ENCODE results near the gene SSH2. TPM values are rescaled to one million over a fixed set of nuclear protein-coding genes. Genes with fewer than 3 reads are reported as not detected.

SSH2 gene
- total RNA-seq, 2 experiments from 2014 or later, result 39.4 to 73.9 TPM

DNA sequence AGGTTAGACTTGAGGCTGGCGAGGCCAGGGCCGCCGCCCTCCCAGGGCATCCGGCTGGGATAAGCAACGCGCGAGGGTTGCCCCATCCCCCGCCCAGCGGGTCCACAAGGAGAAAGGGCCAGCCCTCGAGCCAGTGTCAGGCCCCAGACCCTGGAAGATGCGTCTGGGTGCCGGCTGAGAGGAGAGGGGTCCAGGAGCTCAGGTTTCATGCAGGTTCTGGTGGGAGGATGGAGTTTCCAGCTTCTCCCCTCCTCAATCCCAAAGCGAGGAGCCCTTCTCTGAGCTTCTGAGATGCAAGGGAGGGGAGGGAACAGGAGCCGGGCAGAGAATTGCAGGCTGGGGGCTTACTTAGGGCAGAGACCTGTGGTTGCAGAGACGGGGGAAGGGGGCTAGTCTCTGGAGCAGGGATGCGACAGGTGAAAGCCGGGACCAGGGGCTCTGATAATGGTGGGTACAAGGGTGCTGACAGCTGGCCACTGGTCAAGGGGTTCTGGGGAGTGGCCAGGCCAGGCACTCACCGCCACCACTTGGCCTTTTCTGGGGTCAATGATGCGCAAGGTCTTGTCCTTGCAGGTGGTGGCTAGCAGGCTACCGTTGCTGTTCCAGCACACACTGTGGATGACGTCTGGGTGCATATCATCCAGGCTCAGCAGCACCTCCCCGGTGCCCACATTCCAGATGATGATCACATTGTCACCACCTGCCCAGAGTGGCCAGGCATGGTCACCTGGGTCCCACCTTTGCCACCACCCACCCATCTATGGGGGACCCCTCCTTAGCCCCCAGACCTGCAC, 311.6 kb downstream of the SSH2 start:
- Histone ChIP-seq H4K20me1 (ENCODE audit: insufficient read depth, low read length) (0 out of 2 replicates have a peak, but pooled peaks cover 10% of the 10 kb centered on the region), H3K9me2 (ENCODE audit: insufficient read depth, low read length) (no peaks in the 10 kb centered on the region), H3K4me2 (ENCODE audit: low read length) (peak overlapping the region; percentile 86), H3K4me1 (ENCODE audit: insufficient read depth, low read length, poor library complexity, severe bottlenecking) (peaks cover 48% of the 10 kb centered on the region), H2AFZ (ENCODE audit: low read length) (peak overlapping the region; percentile 30; the same call in 1 of the 2 replicates), H3K9me3 (ENCODE audit: low read length) (no peaks in the 10 kb centered on the region), H3K36me3 (ENCODE audit: insufficient read depth, low read length) (no peaks in the 10 kb centered on the region), H3K27ac (ENCODE audit: low read depth, low read length, poor library complexity, severe bottlenecking) (no peak overlapping the region), H3K79me2 (ENCODE audit: insufficient read depth, low read depth, low read length) (no peaks in the 10 kb centered on the region), H3K4me3 (ENCODE audit: low read depth, low read length, poor library complexity, severe bottlenecking) (peak overlapping the region; percentile 58)
- POLR2A ChIA-PET, result interaction anchor here (0.5 to 0.9 kb wide), 5 partner anchors 13 to 322 kb away, joined by 3 to 5 read pairs (median 3); partner anchors contain the start of gene ANKRD13B
- no TSS peak for BruUV-seq (replicated peaks)
- TF ChIP-seq EZH2phosphoT487 (IDR thresholded peaks at IDR 0.05; ENCODE audit: borderline replicate concordance, low read depth, low read length), result no peak
- TF ChIP-seq, protein P1, sequence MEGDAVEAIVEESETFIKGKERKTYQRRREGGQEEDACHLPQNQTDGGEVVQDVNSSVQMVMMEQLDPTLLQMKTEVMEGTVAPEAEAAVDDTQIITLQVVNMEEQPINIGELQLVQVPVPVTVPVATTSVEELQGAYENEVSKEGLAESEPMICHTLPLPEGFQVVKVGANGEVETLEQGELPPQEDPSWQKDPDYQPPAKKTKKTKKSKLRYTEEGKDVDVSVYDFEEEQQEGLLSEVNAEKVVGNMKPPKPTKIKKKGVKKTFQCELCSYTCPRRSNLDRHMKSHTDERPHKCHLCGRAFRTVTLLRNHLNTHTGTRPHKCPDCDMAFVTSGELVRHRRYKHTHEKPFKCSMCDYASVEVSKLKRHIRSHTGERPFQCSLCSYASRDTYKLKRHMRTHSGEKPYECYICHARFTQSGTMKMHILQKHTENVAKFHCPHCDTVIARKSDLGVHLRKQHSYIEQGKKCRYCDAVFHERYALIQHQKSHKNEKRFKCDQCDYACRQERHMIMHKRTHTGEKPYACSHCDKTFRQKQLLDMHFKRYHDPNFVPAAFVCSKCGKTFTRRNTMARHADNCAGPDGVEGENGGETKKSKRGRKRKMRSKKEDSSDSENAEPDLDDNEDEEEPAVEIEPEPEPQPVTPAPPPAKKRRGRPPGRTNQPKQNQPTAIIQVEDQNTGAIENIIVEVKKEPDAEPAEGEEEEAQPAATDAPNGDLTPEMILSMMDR (conservative IDR thresholded peaks at IDR 0.05; ENCODE audit: low read length), result 0 out of 2 replicates have a peak, but pooled peaks have one; percentile 52
- no peak for DNase-seq (ENCODE audit: low spot score)
- CTCF ChIA-PET (ENCODE audit: unreplicated experiment), result interaction anchor here (1.7 kb wide), 1 partner anchor 161 kb away, joined by 5 read pairs; no protein-coding TSS in a partner anchor
- intact Hi-C loops (cut with micrococcal nuclease; ENCODE audit: unreplicated experiment), result loop anchor here (1.0 to 5.0 kb wide), 4 partner anchors 36 to 474 kb away; no protein-coding TSS in a partner anchor

DNA sequence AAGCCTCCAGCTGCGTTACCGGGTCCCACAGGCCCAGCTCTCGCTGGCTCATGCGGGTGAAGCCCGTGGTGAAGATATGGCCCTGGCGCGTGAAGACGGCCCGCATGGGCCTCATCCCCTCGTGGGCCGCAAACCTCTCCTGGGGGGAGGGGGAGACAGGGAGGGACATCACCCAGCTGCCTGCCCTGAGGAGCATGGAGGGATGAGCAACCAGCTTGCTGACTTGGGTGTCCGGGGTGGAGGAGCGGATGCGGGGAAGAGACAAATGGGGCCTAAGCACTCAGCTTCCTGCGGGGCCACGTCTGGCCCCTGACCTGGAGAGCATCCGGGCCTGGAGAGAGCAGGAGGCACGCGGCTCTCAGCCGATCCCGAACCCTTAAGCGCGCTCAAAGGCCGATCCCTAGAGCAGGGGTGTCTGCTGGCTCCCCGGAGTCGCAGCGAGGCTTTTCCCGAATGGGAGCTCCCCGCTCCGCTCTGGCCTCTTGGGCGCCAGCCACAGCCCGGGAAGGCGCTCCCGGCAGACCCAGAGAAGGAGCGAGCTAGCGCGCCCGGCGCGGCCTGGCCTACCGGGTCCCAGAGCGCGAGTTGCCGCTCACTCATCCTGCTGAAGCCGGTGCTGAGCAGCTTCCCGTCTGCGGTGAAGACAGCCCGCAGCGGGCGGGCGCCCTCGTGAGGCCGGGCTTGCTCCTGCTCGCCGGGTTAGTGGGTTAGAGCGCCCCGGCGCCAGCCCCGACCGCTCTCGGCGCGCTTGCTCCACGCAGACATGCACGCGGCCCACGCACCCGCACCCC, 312.4 kb downstream of the SSH2 start:
- H2AFZ ChIP-seq (ENCODE audit: low read length), result peak overlapping the region; percentile 84; the same call in 1 of the 2 replicates
- H3K4me1 ChIP-seq (ENCODE audit: insufficient read depth, low read length, poor library complexity, severe bottlenecking), result peaks cover 46% of the 10 kb centered on the region
- TF ChIP-seq, protein P1 (conservative IDR thresholded peaks at IDR 0.05; ENCODE audit: low read length), result peak; percentile 84
- TF ChIP-seq EZH2phosphoT487 (IDR thresholded peaks at IDR 0.05; ENCODE audit: borderline replicate concordance, low read depth, low read length), result no peak
- ChIA-PET CTCF (ENCODE audit: unreplicated experiment) (interaction anchor here (0.7 to 1.7 kb wide), 7 partner anchors 9 to 162 kb away, joined by 3 to 9 read pairs (median 3); no protein-coding TSS in a partner anchor), POLR2A (interaction anchor here (0.5 to 1.1 kb wide), 6 partner anchors 25 to 637 kb away, joined by 3 to 5 read pairs (median 4); partner anchors contain the start of gene ANKRD13B)
- BruUV-seq (replicated peaks), result no TSS peak
- H3K27ac ChIP-seq (ENCODE audit: low read depth, low read length, poor library complexity, severe bottlenecking), result peak overlapping the region; percentile 32
- peak overlapping the region; percentile 86 for H3K4me2 ChIP-seq (ENCODE audit: low read length)
- peak; percentile 87 for DNase-seq (ENCODE audit: low spot score)
- H3K79me2 ChIP-seq (ENCODE audit: insufficient read depth, low read depth, low read length), result no peaks in the 10 kb centered on the region
- 0 out of 2 replicates have a peak, but pooled peaks cover 4% of the 10 kb centered on the region for H3K36me3 ChIP-seq (ENCODE audit: insufficient read depth, low read length)
- no peaks in the 10 kb centered on the region for H3K9me3 ChIP-seq (ENCODE audit: low read length)
- 0 out of 2 replicates have a peak, but pooled peaks cover 10% of the 10 kb centered on the region for H4K20me1 ChIP-seq (ENCODE audit: insufficient read depth, low read length)
- H3K9me2 ChIP-seq (ENCODE audit: insufficient read depth, low read length), result no peaks in the 10 kb centered on the region
- intact Hi-C loops (cut with micrococcal nuclease; ENCODE audit: unreplicated experiment), result loop anchor here (5.0 kb wide), 3 partner anchors 35 to 475 kb away; no protein-coding TSS in a partner anchor
- H3K4me3 ChIP-seq (ENCODE audit: low read depth, low read length, poor library complexity, severe bottlenecking), result peak overlapping the region; percentile 58

Measured in OCI-LY7 (cell line).